Esophagus (tissue), 2 donors: ENCODE data around the gene ORM2. TPM values are rescaled to one million over a fixed set of nuclear protein-coding genes. Genes with fewer than 3 reads are reported as not detected.

Source experiments
- H3K27ac ChIP-seq, 2 donors: one replicate each; pipeline ENCODE4 v1.5.1; 2013; ENCODE audit warnings: low read depth in 2 of 2, mild to moderate bottlenecking in 2 of 2, inconsistent platforms in 1 of 2, low read length in 1 of 2, moderate library complexity in 1 of 2
- H3K27me3 ChIP-seq, 2 donors: one replicate each; pipeline ENCODE4 v1.6.1; 2013; ENCODE audit warnings: low read length in 2 of 2, control low read depth in 1 of 2, mild to moderate bottlenecking in 1 of 2; ENCODE audit not compliant: insufficient read depth in 2 of 2, control insufficient read depth in 1 of 2
- H3K36me3 ChIP-seq, 2 donors: one replicate each; pipeline ENCODE4 v1.6.1; 2013; ENCODE audit warnings: low read length in 1 of 2; ENCODE audit not compliant: control insufficient read depth in 2 of 2, insufficient read depth in 2 of 2
- H3K4me1 ChIP-seq, 2 donors: one replicate each; pipeline ENCODE4 v1.6.1; 2013; ENCODE audit warnings: low read length in 1 of 2; ENCODE audit not compliant: control insufficient read depth in 2 of 2, insufficient read depth in 2 of 2
- H3K4me3 ChIP-seq, 2 donors: one replicate each; pipeline ENCODE4 v1.5.1; 2013; ENCODE audit warnings: low read length in 2 of 2, mild to moderate bottlenecking in 2 of 2, low read depth in 1 of 2, moderate library complexity in 1 of 2
- H3K9me3 ChIP-seq, 2 donors: one replicate each; pipeline ENCODE4 v1.6.1; 2013; ENCODE audit warnings: mild to moderate bottlenecking in 2 of 2, low read depth in 1 of 2, low read length in 1 of 2, moderate library complexity in 1 of 2; ENCODE audit not compliant: control insufficient read depth in 2 of 2, insufficient read depth in 1 of 2
- WGBS, 2 donors: extraction: QIAGEN DNeasy Blood & Tissue Kit; methylation state at CpG; one replicate each; pipeline ENCODE4 v1.1.7; 2013; 5-methylcytosine and 5-hydroxymethylcytosine counted together
- polyA plus RNA-seq, 2 donors: library from polyadenylated mRNA; stranded (reverse); fragments of 200-250 nt; gene quantifications; one replicate each; pipeline ENCODE4 v1.2.3, GENCODE V29; 2013
- donor health status: healthy with polysubstance abuse.
- donor health status: Bipolar disorder and iron deficiency.

The ORM2 gene
- polyA plus RNA-seq, 2 donors: 0.12 TPM; not detected in 1

- H3K4me3 ChIP-seq: no peak overlapping the region
- H3K36me3 ChIP-seq: no peaks in the 10 kb centered on the region
- H3K27ac ChIP-seq: no peak overlapping the region
- H3K9me3 ChIP-seq: no peaks in the 10 kb centered on the region
- 83 to 91% methylated on average over 11 of the region's 11 CpGs for WGBS, 2 donors
- peaks cover 0 to 5% of the 10 kb centered on the region in 2 donors for H3K4me1 ChIP-seq
- no peaks in the 10 kb centered on the region for H3K27me3 ChIP-seq
These were observed 37.6 kb upstream of the ORM2 start for GRCh38 chr9:114291886-114292590.

DNA sequence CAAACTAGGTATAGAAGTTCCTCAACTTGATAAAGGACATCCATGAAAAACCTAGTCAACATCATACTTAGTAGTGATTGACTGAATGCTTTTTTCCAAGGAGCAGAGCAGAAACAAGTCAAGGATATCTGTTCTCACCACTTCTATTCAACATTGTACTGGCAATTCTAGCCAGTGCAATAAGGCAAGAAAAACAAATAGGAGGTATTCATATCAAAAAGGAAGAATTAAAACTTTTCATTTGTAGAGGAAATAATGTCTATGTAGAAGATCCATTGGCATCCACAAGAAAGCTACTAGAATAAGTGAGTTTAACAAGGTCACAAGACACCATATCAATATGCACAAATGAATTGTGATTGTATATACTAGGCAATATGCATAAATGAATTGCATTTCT, 35.0 kb upstream of the ORM2 start:
- Histone ChIP-seq H3K9me3 (no peaks in the 10 kb centered on the region), H3K27me3 (no peaks in the 10 kb centered on the region), H3K36me3 (no peaks in the 10 kb centered on the region), H3K27ac (no peak overlapping the region), H3K4me1 (no peaks in the 10 kb centered on the region), H3K4me3 (no peak overlapping the region)

DNA sequence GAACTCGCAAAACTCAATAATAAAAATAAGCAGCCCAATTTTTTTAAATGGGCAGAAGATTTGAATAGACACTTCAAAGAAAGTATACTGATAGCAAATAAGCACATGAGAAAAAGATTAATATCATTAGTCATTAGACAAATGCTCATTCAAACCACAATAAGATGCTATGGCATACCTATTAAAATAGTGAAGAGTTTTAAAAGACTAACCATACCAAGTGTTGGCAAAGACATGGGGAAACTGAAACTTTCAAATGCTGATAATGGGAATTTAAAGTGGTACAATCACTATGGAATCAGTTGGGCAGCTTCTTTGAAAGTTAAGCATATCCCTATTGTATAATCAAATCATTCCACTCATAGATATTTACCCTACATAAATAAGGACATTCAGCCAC, 33.3 kb upstream of the ORM2 start:
- H3K4me3 ChIP-seq: no peak overlapping the region
- no peaks in the 10 kb centered on the region for H3K36me3 ChIP-seq
- 99 to 100% methylated on average over 1 of the region's 1 CpG for WGBS, 2 donors
- no peaks in the 10 kb centered on the region for H3K9me3 ChIP-seq
- no peaks in the 10 kb centered on the region for H3K4me1 ChIP-seq
- H3K27ac ChIP-seq: no peak overlapping the region
- H3K27me3 ChIP-seq: no peaks in the 10 kb centered on the region

DNA sequence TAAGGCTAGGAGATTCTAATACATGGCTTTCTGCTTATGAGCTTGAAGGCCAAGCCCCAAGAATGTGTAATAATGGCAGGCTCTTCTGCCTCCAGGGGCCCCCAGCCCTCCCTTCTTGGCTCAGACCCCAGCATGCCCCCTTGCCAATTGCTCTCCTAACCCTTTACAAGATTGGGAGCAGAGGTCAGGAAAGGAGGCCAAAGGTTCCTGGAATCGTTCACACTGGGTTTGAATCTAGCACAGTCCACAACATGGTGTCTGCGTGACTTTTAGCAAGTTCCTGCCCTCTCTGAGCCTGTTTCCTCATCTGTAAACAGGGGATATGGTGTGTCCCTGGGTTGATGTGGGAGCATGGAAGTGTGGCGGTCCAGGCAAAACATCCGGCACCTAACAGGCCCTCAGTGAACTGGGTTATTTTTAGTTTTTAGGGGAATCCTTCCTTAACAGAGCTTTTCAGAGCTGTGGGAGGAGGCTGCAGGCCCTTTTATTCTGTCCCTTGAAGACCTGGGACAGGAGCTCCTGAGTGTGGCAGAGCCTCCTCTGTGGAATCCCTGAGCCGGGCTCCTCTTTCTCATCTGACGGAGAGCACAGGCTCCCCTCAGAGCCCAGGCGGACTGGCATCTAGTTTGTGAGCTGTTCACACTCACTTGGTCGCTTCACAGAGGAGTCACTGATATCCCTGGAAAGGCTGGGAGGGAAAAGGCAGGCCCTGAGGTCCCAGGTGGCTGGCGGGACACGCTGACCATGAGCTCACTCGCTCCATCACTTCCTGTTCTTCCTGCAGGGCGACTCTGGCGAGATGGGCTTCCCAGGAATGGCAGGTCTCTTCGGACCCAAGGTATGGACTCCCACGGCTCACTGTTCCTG, 30.1 kb upstream of the ORM2 start:
- no peaks in the 10 kb centered on the region for H3K9me3 ChIP-seq
- 87 to 88% methylated on average over 15 of the region's 15 CpGs for whole genome bisulfite sequencing, 2 donors
- H3K4me1 ChIP-seq: no peaks in the 10 kb centered on the region
- peaks cover 0 to 2% of the 10 kb centered on the region in 2 donors for H3K36me3 ChIP-seq
- H3K4me3 ChIP-seq: no peak overlapping the region
- H3K27ac ChIP-seq: no peak overlapping the region
- no peaks in the 10 kb centered on the region for H3K27me3 ChIP-seq

GRCh38 chr9:114300153-114300845, 29.4 kb upstream of the ORM2 start:
- Histone ChIP-seq H3K27me3 (no peaks in the 10 kb centered on the region), H3K36me3 (peaks cover 0 to 4% of the 10 kb centered on the region in 2 donors), H3K4me1 (no peaks in the 10 kb centered on the region), H3K9me3 (no peaks in the 10 kb centered on the region), H3K4me3 (no peak overlapping the region), H3K27ac (no peak overlapping the region)
- 91 to 98% methylated on average over 4 of the region's 4 CpGs for WGBS, 2 donors

DNA sequence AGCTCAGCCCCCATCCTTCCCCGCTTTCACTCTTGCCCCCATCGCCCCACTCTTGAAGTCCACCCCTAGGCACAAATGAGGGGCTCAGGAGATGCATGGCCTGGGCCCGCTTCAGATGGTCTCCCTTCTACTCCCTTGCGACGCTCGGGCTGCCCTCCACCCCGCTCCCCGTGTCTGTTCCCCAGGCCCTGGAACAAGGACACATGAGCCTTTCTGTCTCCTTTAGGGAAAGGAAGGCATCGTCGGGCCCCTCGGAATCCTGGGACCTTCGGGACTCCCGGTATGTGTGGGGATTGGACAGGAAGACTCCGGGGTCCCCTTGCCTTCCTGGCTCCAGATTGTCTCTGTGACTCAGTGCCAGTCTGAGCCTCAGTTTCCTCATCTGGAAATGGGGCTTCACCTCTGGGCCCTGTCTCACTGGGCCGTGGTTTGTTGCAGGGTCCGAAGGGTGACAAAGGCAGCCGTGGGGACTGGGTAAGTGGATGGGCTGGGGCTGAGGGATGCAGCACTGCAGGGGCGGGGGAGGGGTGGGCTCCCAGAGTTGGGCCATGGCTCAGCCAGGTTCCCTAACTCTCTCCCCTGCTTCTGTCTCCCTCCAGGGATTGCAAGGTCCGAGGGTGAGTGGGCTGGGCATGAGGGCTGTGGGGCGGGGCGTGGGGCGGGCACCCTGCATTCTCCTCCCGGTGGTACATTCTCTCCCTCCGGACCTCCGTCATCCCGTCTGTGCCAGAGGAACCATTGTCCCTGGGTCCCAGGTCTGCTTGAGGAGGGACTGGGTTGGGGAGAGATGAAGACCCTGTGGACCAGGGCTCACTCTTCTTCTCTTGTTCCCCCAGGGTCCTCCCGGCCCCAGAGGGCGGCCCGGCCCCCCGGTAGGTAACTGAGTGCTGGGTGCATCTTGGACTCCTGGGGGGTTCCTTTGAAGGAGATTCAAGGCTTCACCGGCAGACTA, 28.5 kb upstream of the ORM2 start:
- whole genome bisulfite sequencing, 2 donors: 93 to 95% methylated on average over 31 of the region's 31 CpGs
- Histone ChIP-seq H3K4me3 (no peak overlapping the region), H3K4me1 (no peaks in the 10 kb centered on the region), H3K27ac (no peak overlapping the region), H3K27me3 (no peaks in the 10 kb centered on the region), H3K36me3 (peaks cover 0 to 4% of the 10 kb centered on the region in 2 donors), H3K9me3 (no peaks in the 10 kb centered on the region)

- H3K4me1 ChIP-seq: no peaks in the 10 kb centered on the region
- no peak overlapping the region for H3K4me3 ChIP-seq
- no peak overlapping the region for H3K27ac ChIP-seq
- H3K9me3 ChIP-seq: no peaks in the 10 kb centered on the region
- 84% methylated on average over 15 of the region's 15 CpGs for WGBS, 2 donors
- no peaks in the 10 kb centered on the region for H3K27me3 ChIP-seq
- peaks cover 0 to 6% of the 10 kb centered on the region in 2 donors for H3K36me3 ChIP-seq
These were observed 27.7 kb upstream of the ORM2 start for GRCh38 chr9:114301798-114302565.

GRCh38 chr9:114302727-114303126, 26.9 kb upstream of the ORM2 start:
- Histone ChIP-seq H3K9me3 (no peaks in the 10 kb centered on the region), H3K27ac (no peak overlapping the region), H3K4me3 (no peak overlapping the region), H3K36me3 (peaks cover 0 to 8% of the 10 kb centered on the region in 2 donors), H3K4me1 (no peaks in the 10 kb centered on the region), H3K27me3 (no peaks in the 10 kb centered on the region)
- WGBS, 2 donors: 56 to 69% methylated on average over 6 of the region's 6 CpGs
